Keratinocyte (primary cell): ENCODE measurements around the gene PRR16. TPM values are rescaled to one million over a fixed set of nuclear protein-coding genes. Genes with fewer than 3 reads are reported as not detected.

Experiments used
- DNase-seq: peaks from one replicate; pipeline ENCODE4 v3.0.0-alpha.2; 2011; ENCODE audit warnings: low read depth, missing footprints, low spot score
- FAIRE-seq: peaks from 2 replicates; lab custom pipeline; 2011; peaks lifted over from hg19 to GRCh38; lab: Jason Lieb, UNC
- H2AFZ ChIP-seq: 2 replicates; pipeline ENCODE4 v1.6.0; 2012; ENCODE audit warnings: low read length, control low read depth, inconsistent platforms; ENCODE audit not compliant: control insufficient read depth
- H3K27ac ChIP-seq: 2 replicates; pipeline ENCODE4 v1.5.1; 2011; ENCODE audit warnings: low read length; ENCODE audit not compliant: control insufficient read depth, insufficient read depth
- H3K27me3 ChIP-seq: 3 replicates; pipeline ENCODE4 v1.6.0; 2011; ENCODE audit warnings: low read length; ENCODE audit not compliant: control insufficient read depth, insufficient read depth; ENCODE audit errors: extremely low read depth
- H3K36me3 ChIP-seq, 2 experiments: 2 replicates in 1 of 2; 3 replicates in 1 of 2; pipeline ENCODE4 v1.5.1; 2011; ENCODE audit warnings: low read length in 2 of 2, mild to moderate bottlenecking in 1 of 2; ENCODE audit not compliant: control insufficient read depth in 2 of 2, insufficient read depth in 2 of 2; ENCODE audit errors: extremely low read depth in 1 of 2
- H3K4me1 ChIP-seq: 3 replicates; pipeline ENCODE4 v1.5.1; 2011; ENCODE audit warnings: low read length; ENCODE audit not compliant: control insufficient read depth, insufficient read depth; ENCODE audit errors: extremely low read depth
- H3K4me2 ChIP-seq: 3 replicates; pipeline ENCODE4 v1.6.0; 2011; ENCODE audit warnings: low read depth, low read length; ENCODE audit not compliant: control insufficient read depth, insufficient read depth; ENCODE audit errors: extremely low read depth
- H3K4me3 ChIP-seq, 3 experiments: fragments of 200-600 bp in 1 of 3; sonication (generic) in 1 of 3; 2 replicates in 2 of 3; 3 replicates in 1 of 3; pipeline ENCODE4 v1.5.1; 2011 to 2016; ENCODE audit warnings: low read length in 3 of 3, mild to moderate bottlenecking in 3 of 3, control low read depth in 2 of 3, inconsistent platforms in 1 of 3, low read depth in 1 of 3, mixed read lengths in 1 of 3, mixed run types in 1 of 3, moderate library complexity in 1 of 3; ENCODE audit not compliant: control insufficient read depth in 2 of 3, insufficient read depth in 2 of 3; ENCODE audit errors: extremely low read depth in 1 of 3
- H3K79me2 ChIP-seq: 2 replicates; pipeline ENCODE4 v1.6.0; 2012; ENCODE audit warnings: low read length; ENCODE audit not compliant: control insufficient read depth, insufficient read depth
- H3K9ac ChIP-seq: 3 replicates; pipeline ENCODE4 v1.6.0; 2011; ENCODE audit warnings: low read length; ENCODE audit not compliant: control insufficient read depth, insufficient read depth; ENCODE audit errors: extremely low read depth
- H3K9me1 ChIP-seq: 3 replicates; pipeline ENCODE4 v1.6.0; 2011; ENCODE audit warnings: low read length; ENCODE audit not compliant: control insufficient read depth, insufficient read depth; ENCODE audit errors: extremely low read depth
- H3K9me3 ChIP-seq: 2 replicates; pipeline ENCODE4 v1.5.1; 2012; ENCODE audit warnings: low read depth, low read length; ENCODE audit not compliant: control insufficient read depth
- H4K20me1 ChIP-seq: 3 replicates; pipeline ENCODE4 v1.6.0; 2011; ENCODE audit warnings: low read length; ENCODE audit not compliant: control insufficient read depth, insufficient read depth; ENCODE audit errors: extremely low read depth
- CTCF ChIP-seq, 3 experiments: IDR thresholded peaks in 1 of 3; conservative IDR thresholded peaks in 1 of 3; optimal IDR thresholded peaks in 1 of 3; 2 replicates in 2 of 3; 3 replicates in 1 of 3; pipeline versions ENCODE3 to v1.5.1; 2011; ENCODE audit warnings: low read length in 3 of 3, mild to moderate bottlenecking in 3 of 3, moderate library complexity in 2 of 3, control low read depth in 1 of 3, inconsistent platforms in 1 of 3; ENCODE audit not compliant: insufficient read depth in 2 of 3; ENCODE audit errors: extremely low read depth in 1 of 3
- EZH2 ChIP-seq: IDR thresholded peaks from one replicate; pipeline ENCODE4 v1.6.1; 2012; ENCODE audit warnings: inconsistent platforms, mild to moderate bottlenecking, low read length, moderate library complexity
- dilution Hi-C: fragments of 300-500 bp; cut with MboI; formaldehyde crosslinking; loops from one replicate; pipeline ENCODE4 v1.7.0; 2020; ENCODE audit warnings: low sequenced_read_pairs; ENCODE audit not compliant: extremely low pct_ligation_motif_present
- polyA plus RNA-seq, 5 experiments: library from polyadenylated mRNA; depleted of rRNA in 3 of 5; stranded (reverse) in 3 of 5; stranded (forward) in 1 of 5; unstranded in 1 of 5; fragments of >200 nt; gene quantifications; 1 replicate in 1 of 5; 2 replicates in 3 of 5; 3 replicates in 1 of 5; pipeline versions ENCODE4 v1.2.1 to v1.2.3, GENCODE V29; 2011 to 2012; ENCODE audit warnings: missing spikeins in 2 of 5, low read depth in 1 of 5, low replicate concordance in 1 of 5

The PRR16 gene
- polyA plus RNA-seq, 1 donor (not counting 4 experiments of a cell fraction or from before 2014, with no cell fraction given), result 0.05 TPM

- Histone ChIP-seq H3K27ac (no peak overlapping the region), H3K9me1 (no peaks in the 10 kb centered on the region), H3K4me3 (no peak overlapping the region), H3K9me3 (no peaks in the 10 kb centered on the region), H3K9ac (no peak overlapping the region), H3K79me2 (no peaks in the 10 kb centered on the region), H3K4me1 (no peaks in the 10 kb centered on the region), H4K20me1 (no peaks in the 10 kb centered on the region), H2AFZ (no peak overlapping the region), H3K36me3 (no peaks in the 10 kb centered on the region), H3K4me2 (no peak overlapping the region), H3K27me3 (no peaks in the 10 kb centered on the region)
- dilution Hi-C loops, result no loop called here
- DNase-seq, result no peak
- no peak for FAIRE-seq
- TF ChIP-seq EZH2, result no peak
- no peak for TF ChIP-seq CTCF (optimal IDR thresholded peaks at IDR 0.05 in 1 of 3, IDR thresholded peaks at IDR 0.05 in 1 of 3, conservative IDR thresholded peaks at IDR 0.05 in 1 of 3; ENCODE audit: extremely low read depth in 1 of 3, insufficient read depth in 2 of 3, low read length in 3 of 3)
Observed at GRCh38 chr5:120630550-120630949, 166.4 kb downstream of the PRR16 start.

- dilution Hi-C loops, result no loop called here
- no peaks in the 10 kb centered on the region for H3K36me3 ChIP-seq
- DNase-seq, result no peak
- no peaks in the 10 kb centered on the region for H3K27me3 ChIP-seq
- no peaks in the 10 kb centered on the region for H3K4me1 ChIP-seq
- no peak overlapping the region for H3K27ac ChIP-seq
- no peak overlapping the region for H3K4me2 ChIP-seq
- H3K9ac ChIP-seq, result no peak overlapping the region
- no peaks in the 10 kb centered on the region for H4K20me1 ChIP-seq
- no peaks in the 10 kb centered on the region for H3K9me1 ChIP-seq
- FAIRE-seq, result no peak
- TF ChIP-seq EZH2, result no peak
- no peak for TF ChIP-seq CTCF (optimal IDR thresholded peaks at IDR 0.05 in 1 of 3, IDR thresholded peaks at IDR 0.05 in 1 of 3, conservative IDR thresholded peaks at IDR 0.05 in 1 of 3; ENCODE audit: extremely low read depth in 1 of 3, insufficient read depth in 2 of 3, low read length in 3 of 3)
- H3K9me3 ChIP-seq, result no peaks in the 10 kb centered on the region
- no peak overlapping the region for H3K4me3 ChIP-seq
- no peaks in the 10 kb centered on the region for H3K79me2 ChIP-seq
- H2AFZ ChIP-seq, result no peak overlapping the region
Observed at GRCh38 chr5:120631611-120632010, 167.5 kb downstream of the PRR16 start.
